ENCODE data around the gene ANKRD12. TPM values are rescaled to one million over a fixed set of nuclear protein-coding genes. Genes with fewer than 3 reads are reported as not detected.
A peak's percentile ranks its signal among the peaks of the same experiment; 100 is the strongest.

ANKRD12 gene
- polyA plus RNA-seq, 1 experiment = 10.4 TPM

DNA sequence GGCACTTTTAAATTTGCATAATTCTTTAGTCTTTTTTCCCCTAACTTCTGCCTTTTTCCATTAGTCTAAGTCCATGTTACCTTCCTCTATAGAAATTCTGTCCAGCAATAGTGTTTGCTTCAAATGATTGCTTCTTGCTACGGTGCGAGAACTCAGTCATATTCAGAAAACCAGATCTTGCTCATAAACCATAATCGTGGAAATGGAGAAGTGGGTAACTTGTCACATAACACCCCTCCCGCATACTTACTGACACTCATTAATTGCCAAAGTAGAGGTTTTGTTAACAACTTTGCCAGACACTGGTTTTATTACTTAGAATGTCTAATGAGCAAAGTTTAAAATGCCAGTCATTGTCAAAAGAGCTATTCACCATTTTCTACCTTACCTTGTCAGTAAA is 103.7 kb downstream of the ANKRD12 start:
- Histone ChIP-seq H3K4me3 (ENCODE audit: low read depth, low read length) (no peak overlapping the region), H3K27me3 (ENCODE audit: control insufficient read depth, insufficient read depth, low read length) (no peaks in the 10 kb centered on the region), H3K9me3 (ENCODE audit: control insufficient read depth, insufficient read depth, low read length) (no peaks in the 10 kb centered on the region), H3K27ac (ENCODE audit: low read depth, low read length) (no peak overlapping the region)
- TF ChIP-seq, protein P1, sequence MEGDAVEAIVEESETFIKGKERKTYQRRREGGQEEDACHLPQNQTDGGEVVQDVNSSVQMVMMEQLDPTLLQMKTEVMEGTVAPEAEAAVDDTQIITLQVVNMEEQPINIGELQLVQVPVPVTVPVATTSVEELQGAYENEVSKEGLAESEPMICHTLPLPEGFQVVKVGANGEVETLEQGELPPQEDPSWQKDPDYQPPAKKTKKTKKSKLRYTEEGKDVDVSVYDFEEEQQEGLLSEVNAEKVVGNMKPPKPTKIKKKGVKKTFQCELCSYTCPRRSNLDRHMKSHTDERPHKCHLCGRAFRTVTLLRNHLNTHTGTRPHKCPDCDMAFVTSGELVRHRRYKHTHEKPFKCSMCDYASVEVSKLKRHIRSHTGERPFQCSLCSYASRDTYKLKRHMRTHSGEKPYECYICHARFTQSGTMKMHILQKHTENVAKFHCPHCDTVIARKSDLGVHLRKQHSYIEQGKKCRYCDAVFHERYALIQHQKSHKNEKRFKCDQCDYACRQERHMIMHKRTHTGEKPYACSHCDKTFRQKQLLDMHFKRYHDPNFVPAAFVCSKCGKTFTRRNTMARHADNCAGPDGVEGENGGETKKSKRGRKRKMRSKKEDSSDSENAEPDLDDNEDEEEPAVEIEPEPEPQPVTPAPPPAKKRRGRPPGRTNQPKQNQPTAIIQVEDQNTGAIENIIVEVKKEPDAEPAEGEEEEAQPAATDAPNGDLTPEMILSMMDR (IDR thresholded peaks at IDR 0.05; ENCODE audit: low read depth, low read length) = no peak
- ChIA-PET POLR2A (no interaction called here), CTCF (no interaction called here)
- DNase-seq (ENCODE audit: low read depth, low spot score) = no peak

DNA sequence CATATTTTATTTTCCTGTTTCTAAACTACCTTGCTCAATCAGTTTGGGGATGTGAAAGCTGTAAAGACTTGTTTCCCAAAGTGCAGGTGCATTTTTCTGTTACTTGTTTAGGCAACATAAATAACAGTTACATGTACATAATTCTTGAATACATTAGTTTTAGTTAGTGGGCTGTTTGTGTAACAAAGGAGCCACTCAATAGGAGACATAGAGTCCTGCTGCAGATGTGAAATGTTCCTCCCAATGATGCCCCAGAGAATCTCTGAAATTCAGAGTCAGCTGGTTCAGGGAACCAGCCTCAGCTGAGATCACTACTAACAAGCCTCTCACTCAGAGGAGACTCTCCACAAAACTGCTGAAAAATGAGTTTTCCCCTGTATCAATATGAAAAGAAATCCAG is 106.4 kb downstream of the ANKRD12 start:
- H3K27ac ChIP-seq (ENCODE audit: low read depth, low read length) = no peak overlapping the region
- CTCF ChIA-PET = no interaction called here
- no peak overlapping the region for H3K4me3 ChIP-seq (ENCODE audit: low read depth, low read length)
- POLR2A ChIA-PET = no interaction called here
- H3K27me3 ChIP-seq (ENCODE audit: control insufficient read depth, insufficient read depth, low read length) = no peaks in the 10 kb centered on the region
- H3K9me3 ChIP-seq (ENCODE audit: control insufficient read depth, insufficient read depth, low read length) = no peaks in the 10 kb centered on the region
- TF ChIP-seq, protein P1 (IDR thresholded peaks at IDR 0.05; ENCODE audit: low read depth, low read length) = no peak
- no peak for DNase-seq (ENCODE audit: low read depth, low spot score)

DNA sequence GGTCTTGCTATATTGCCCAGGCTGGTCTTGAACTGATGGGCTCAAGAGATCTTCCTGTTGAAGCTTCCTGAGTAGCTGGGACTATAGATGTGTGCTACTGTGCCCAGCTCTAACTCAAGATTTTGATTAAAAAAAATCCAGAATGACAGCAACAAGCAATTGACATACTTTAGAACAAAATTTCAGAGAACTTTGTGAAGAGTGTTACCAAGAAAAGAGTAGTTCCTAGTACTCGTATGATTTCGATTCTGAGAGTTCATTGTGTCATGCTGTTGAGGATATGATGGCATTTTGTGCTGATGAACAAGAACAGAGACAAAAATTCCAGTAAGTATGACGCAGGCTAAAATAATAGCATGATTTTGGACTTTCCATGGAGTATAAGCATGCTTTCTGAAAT is 107.8 kb downstream of the ANKRD12 start:
- DNase-seq (ENCODE audit: low read depth, low spot score) = no peak
- no peaks in the 10 kb centered on the region for H3K9me3 ChIP-seq (ENCODE audit: control insufficient read depth, insufficient read depth, low read length)
- ChIA-PET POLR2A (no interaction called here), CTCF (no interaction called here)
- no peak overlapping the region for H3K27ac ChIP-seq (ENCODE audit: low read depth, low read length)
- H3K4me3 ChIP-seq (ENCODE audit: low read depth, low read length) = no peak overlapping the region
- TF ChIP-seq, protein P1 (IDR thresholded peaks at IDR 0.05; ENCODE audit: low read depth, low read length) = no peak
- no peaks in the 10 kb centered on the region for H3K27me3 ChIP-seq (ENCODE audit: control insufficient read depth, insufficient read depth, low read length)

DNA sequence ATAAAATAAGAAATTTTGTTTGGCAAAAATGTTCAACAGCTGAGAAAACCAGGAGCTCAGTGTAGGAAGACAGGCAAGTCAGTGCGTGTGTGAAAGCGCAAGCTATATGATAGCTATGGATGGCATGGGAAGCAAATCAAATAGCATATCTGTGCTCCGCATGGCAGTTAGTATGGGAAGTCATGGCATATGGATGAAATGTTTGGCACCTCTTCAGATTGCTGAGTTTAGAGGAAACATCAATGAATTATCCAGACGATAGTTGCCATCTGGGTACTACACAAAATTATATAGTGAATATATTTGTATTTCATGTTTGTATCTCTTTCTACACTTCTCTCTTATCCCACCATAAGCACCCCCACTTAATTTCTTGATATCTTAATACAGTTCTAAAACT is 112.1 kb downstream of the ANKRD12 start:
- ChIA-PET POLR2A (no interaction called here), CTCF (no interaction called here)
- DNase-seq (ENCODE audit: low read depth, low spot score) = no peak
- TF ChIP-seq, protein P1 (IDR thresholded peaks at IDR 0.05; ENCODE audit: low read depth, low read length) = no peak
- Histone ChIP-seq H3K27ac (ENCODE audit: low read depth, low read length) (no peak overlapping the region), H3K4me3 (ENCODE audit: low read depth, low read length) (no peak overlapping the region), H3K27me3 (ENCODE audit: control insufficient read depth, insufficient read depth, low read length) (no peaks in the 10 kb centered on the region), H3K9me3 (ENCODE audit: control insufficient read depth, insufficient read depth, low read length) (no peaks in the 10 kb centered on the region)

DNA sequence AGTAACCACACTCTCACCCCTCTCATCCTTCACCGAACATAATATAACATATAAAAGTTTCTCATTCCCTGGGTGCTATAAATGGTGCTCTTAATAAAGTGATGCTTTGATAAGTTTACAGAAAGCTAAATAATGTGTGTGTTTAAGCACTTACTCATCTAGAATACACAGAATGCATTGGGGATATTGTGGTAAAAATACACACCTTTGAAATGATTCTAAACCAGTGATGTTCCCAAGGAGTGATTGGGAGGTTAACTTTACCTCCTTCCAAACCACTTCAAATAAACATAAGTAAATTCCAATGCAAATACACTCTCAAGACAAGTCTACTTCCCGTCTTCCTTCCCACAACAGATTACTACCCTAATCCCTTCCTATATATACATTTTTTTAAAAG is 112.7 kb downstream of the ANKRD12 start:
- TF ChIP-seq, protein P1 (IDR thresholded peaks at IDR 0.05; ENCODE audit: low read depth, low read length) = no peak
- ChIA-PET CTCF (no interaction called here), POLR2A (no interaction called here)
- no peak overlapping the region for H3K4me3 ChIP-seq (ENCODE audit: low read depth, low read length)
- DNase-seq (ENCODE audit: low read depth, low spot score) = peak; percentile 2
- H3K27ac ChIP-seq (ENCODE audit: low read depth, low read length) = no peak overlapping the region
- H3K27me3 ChIP-seq (ENCODE audit: control insufficient read depth, insufficient read depth, low read length) = no peaks in the 10 kb centered on the region
- H3K9me3 ChIP-seq (ENCODE audit: control insufficient read depth, insufficient read depth, low read length) = no peaks in the 10 kb centered on the region
